Left ventricle myocardium superior (tissue), 1 donor: ENCODE measurements around the gene LAPTM5. TPM values are rescaled to one million over a fixed set of nuclear protein-coding genes. Genes with fewer than 3 reads are reported as not detected.

Source experiments
- ATAC-seq: fragments of 200-7000 bp; cut with Tn5 transposase; one replicate; pipeline ENCODE4 v1.9.1; 2020; ENCODE audit warnings: mild to moderate bottlenecking, moderate library complexity
- DNase-seq: peaks from one replicate; pipeline ENCODE4 v3.0.0-alpha.2; 2020
- intact Hi-C: fragments of 100-400 bp; cut with micrococcal nuclease; formaldehyde crosslinking; loops from one replicate; pipeline ENCODE4 v1.11.0; 2022
- total RNA-seq: library from RNA; stranded (reverse); fragmentation: NEBNext Ultra II Directional; extraction: Animal tissue kit (Norgen Biotek cat#: 25700); gene quantifications from one replicate; pipeline ENCODE4 v1.2.1, GENCODE V29; 2021
- donor health status: DM: no; HTN: yes; CAD: no; lungs with severe emphysema.

Gene LAPTM5
- total RNA-seq, 1 donor from 2014 or later: 23.9 TPM

- ATAC-seq: no peak
- intact Hi-C loops: no loop called here
- no peak for DNase-seq
Observed at GRCh38 chr1:30761381-30762151, 4.0 kb upstream of the LAPTM5 start.

DNA sequence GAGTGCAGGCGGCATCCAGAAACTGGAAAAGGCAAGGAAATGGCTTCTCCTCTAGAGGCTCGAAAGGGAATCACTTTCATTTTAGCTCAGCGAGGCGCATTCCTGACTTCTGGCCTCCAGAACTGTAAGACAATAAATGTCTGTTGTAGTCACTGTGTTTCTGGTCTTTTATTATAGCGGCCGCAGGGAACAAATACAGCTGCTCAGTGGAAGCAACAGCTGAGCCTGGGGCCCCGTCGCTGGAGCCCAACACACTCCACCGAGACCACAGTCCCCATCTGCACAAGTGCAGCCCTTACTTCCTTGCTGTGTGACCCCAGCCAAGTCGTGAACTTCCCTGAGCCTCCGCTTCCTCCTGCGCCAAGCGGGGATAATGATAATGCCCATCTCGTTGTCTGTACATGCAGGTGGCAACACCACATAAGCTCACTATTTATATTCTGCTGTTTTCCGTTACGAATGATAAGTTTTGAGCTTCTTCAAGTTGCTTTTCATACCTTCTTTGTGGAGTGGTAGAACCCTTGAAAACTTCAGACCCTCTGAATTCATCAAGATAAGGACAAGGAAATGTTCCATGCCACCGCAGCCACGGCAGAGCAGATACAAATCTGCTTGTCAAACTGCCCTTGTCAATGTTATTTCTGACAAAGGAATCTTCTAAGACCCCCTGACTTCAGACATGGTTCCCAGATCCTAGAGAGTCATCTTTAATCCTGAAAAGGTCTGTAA lies 3.2 kb upstream of the LAPTM5 start:
- intact Hi-C loops: no loop called here
- no peak for ATAC-seq
- DNase-seq: no peak

DNA sequence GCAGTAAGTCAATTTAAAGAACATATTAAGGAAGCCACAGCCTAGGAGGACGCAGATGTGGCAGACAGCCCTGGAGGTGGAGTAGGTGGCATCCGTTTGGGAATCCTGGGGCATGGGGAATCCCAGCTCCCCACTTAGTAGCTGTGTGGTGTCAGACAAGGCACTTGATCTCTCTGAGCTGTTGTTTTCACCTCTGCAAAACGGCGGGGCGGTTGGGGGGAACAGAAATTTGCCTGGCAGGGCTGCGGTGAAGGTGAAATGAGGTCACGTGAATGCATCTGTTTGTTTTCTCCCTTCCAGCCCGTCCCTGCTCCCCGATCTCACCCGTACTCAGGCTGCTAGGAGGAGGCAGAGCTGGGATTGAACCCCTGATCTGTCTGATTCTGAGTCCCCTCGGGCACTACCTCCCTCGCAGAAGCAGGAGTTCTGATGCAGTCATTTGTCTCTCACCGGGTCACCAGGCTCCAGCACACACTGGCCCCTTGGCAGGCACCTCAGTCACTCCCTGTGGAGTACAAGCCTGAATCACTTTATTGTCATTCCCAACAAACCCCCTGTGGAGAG lies 2.2 kb upstream of the LAPTM5 start:
- DNase-seq (no peak), ATAC-seq (no peak)
- intact Hi-C loops: no loop called here

GRCh38 chr1:30758785-30759380 lies 1.3 kb upstream of the LAPTM5 start:
- intact Hi-C loops: no loop called here
- ATAC-seq (no peak), DNase-seq (no peak)

GRCh38 chr1:30758121-30758688 lies 631 bp upstream of the LAPTM5 start:
- no peak for ATAC-seq
- intact Hi-C loops: no loop called here
- DNase-seq: no peak

DNA sequence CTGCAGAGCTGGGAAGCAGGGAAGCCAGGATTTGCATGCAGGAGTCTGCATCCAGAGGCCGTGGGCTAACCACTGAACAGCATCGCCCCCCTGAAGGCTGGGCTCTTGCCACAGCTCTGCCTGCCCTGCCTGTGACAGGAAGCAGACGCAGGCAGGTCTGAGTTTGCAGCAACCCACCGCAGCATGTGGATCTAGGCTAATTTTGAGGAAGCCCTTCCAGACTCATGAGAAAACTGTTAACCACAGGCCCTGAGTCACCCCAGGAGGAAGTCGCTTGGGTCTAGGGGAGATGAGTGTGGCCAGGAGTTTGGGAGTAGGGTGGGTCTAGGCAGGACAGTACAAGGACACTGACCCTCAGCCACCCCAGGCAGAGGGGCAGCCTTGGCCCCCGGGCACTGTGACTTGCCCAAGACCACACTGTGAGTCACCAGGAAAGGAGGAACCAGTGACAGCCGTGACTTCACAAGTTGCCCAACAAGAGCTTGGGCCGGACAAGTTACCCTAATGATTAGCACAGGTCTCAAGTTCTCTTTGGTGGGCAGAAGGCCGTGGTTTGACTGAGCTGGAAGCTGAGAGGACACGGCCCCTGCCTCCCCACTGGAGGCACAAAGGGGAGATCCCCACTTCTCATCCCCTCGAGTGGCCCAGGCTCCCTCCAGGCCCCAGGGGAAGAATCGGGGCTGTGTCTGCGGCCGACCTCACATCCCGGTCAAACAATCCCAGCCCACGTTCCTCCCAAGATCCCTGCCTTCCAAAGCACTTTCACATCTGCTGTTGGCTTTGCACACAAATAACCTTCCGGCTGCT lies 826 bp downstream of the LAPTM5 start:
- intact Hi-C loops: no loop called here
- peak; percentile 62 for DNase-seq
- ATAC-seq: peak; percentile 78

- DNase-seq: no peak
- no peak for ATAC-seq
- intact Hi-C loops: no loop called here
Observed at GRCh38 chr1:30756206-30756544, 1.4 kb downstream of the LAPTM5 start.

DNA sequence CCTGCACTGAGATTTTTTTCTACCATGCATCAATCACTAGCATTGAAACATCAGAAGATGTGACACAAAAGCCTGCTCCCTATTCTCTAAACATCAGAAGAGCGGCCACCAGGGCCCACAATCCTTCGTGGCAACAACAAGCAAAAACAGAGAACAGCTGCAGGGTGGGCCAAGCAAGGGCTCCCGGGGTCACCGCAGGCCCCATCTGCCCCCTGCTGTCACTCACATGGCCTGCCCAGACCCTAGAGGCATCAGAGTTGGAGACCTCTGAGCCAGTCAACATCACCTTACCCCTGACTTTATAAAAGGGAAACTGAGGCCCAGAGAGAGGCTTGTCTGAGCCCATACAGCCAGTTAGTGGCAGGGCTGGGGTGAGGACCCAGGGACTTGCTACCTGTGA lies 1.8 kb downstream of the LAPTM5 start:
- intact Hi-C loops: no loop called here
- DNase-seq (no peak), ATAC-seq (no peak)

DNA sequence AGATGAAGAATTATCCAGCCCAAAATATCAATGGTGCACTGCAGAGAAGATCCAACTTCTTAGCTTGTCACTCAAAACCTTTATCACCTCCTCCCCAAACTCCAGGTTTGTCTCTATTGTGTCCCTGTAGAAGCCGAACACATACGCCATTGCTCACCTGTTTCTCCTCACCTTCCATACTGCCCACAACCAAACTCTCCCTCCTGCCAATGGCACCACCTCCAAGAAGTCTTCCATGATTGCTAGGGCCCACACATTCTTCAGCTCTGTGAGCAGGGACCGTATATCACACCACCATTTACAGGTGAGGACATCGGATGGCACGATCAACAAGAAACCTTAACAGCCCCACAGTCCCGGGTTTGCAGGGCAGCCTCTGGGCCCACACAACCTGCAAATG lies 2.2 kb downstream of the LAPTM5 start:
- intact Hi-C loops: no loop called here
- DNase-seq (no peak), ATAC-seq (no peak)

- ATAC-seq (no peak), DNase-seq (no peak)
- intact Hi-C loops: no loop called here
Observed at GRCh38 chr1:30754684-30755171, 2.8 kb downstream of the LAPTM5 start.

DNA sequence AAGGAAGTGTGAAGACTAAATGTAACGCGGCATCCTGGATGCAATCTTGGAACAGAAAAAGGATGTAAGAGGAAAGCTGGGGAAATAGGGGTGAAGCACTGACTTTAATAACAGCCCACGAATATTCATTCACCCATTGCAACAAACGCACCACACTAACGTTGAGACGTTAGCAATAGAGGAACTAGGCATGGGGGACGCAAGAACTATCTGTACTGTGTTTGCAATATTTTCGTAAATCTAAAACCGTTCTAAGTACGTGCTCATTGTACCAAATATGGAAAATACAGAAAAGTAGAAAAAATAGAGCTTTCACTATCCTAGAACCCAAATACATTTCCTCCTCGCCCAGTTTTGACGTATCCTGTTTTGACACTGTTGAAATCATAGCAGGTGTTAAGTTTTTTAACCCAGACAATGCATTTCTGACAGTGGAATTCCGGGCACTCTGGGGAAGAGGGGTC lies 3.9 kb downstream of the LAPTM5 start:
- intact Hi-C loops: no loop called here
- DNase-seq: no peak
- no peak for ATAC-seq

- DNase-seq (no peak), ATAC-seq (no peak)
- intact Hi-C loops: no loop called here
Observed at GRCh38 chr1:30753118-30753517, 4.5 kb downstream of the LAPTM5 start.

DNA sequence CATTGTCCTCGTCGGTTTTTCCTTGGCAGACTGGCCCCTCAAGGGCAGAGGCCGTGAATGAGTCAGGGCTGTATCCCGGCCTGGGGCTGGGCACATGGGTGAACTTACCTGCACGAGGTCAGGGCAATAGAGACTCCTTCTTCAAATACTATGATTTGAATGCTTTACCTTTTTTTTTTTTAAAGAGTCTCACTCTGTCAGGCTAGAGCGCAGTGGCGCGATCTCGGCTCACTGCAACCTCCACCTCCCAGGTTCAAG lies 5.0 kb downstream of the LAPTM5 start:
- DNase-seq (no peak), ATAC-seq (no peak)
- intact Hi-C loops: no loop called here

GRCh38 chr1:30751830-30752650 lies 5.5 kb downstream of the LAPTM5 start:
- DNase-seq (no peak), ATAC-seq (no peak)
- intact Hi-C loops: no loop called here

- DNase-seq (no peak), ATAC-seq (no peak)
- intact Hi-C loops: no loop called here
Observed at GRCh38 chr1:30750731-30751291, 6.8 kb downstream of the LAPTM5 start.

GRCh38 chr1:30749691-30750583 lies 7.6 kb downstream of the LAPTM5 start:
- intact Hi-C loops: no loop called here
- DNase-seq (no peak), ATAC-seq (no peak)
